ENCODE data around the gene EFNA1. TPM values are rescaled to one million over a fixed set of nuclear protein-coding genes. Genes with fewer than 3 reads are reported as not detected.

Gene EFNA1
- total and polyA plus RNA-seq, 2 of the 13 experiments (the other 11 are each of a cell fraction or from before 2014, with no cell fraction given) = 81.8 to 874 TPM

GRCh38 chr1:155139895-155140629 lies 12.4 kb downstream of the EFNA1 start, which contains the start of gene DPM3 (continued):
- TF ChIP-seq, protein P1, sequence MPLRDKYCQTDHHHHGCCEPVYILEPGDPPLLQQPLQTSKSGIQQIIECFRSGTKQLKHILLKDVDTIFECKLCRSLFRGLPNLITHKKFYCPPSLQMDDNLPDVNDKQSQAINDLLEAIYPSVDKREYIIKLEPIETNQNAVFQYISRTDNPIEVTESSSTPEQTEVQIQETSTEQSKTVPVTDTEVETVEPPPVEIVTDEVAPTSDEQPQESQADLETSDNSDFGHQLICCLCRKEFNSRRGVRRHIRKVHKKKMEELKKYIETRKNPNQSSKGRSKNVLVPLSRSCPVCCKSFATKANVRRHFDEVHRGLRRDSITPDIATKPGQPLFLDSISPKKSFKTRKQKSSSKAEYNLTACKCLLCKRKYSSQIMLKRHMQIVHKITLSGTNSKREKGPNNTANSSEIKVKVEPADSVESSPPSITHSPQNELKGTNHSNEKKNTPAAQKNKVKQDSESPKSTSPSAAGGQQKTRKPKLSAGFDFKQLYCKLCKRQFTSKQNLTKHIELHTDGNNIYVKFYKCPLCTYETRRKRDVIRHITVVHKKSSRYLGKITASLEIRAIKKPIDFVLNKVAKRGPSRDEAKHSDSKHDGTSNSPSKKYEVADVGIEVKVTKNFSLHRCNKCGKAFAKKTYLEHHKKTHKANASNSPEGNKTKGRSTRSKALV (CRISPR knock-in tag; IDR thresholded peaks at IDR 0.05) = no peak
- TF ChIP-seq ZMAT5 (CRISPR knock-in tag; IDR thresholded peaks at IDR 0.05; ENCODE audit: borderline replicate concordance, low read depth) (no peak), ZBTB37 (CRISPR knock-in tag; IDR thresholded peaks at IDR 0.05) (no peak), CHCHD3 (CRISPR knock-in tag; IDR thresholded peaks at IDR 0.05) (no peak), TCF12 (IDR thresholded peaks at IDR 0.05) (no peak), TCF12 (CRISPR knock-in tag; IDR thresholded peaks at IDR 0.05) (no peak), NKX3-1 (CRISPR knock-in tag; IDR thresholded peaks at IDR 0.05) (no peak), GTF3A (CRISPR knock-in tag; conservative IDR thresholded peaks at IDR 0.05) (no peak), ZBTB8A (CRISPR knock-in tag; IDR thresholded peaks at IDR 0.05; ENCODE audit: borderline replicate concordance, low read depth) (no peak), ZFP36L2 (CRISPR knock-in tag; IDR thresholded peaks at IDR 0.05) (no peak), CREB1 (IDR thresholded peaks at IDR 0.05) (no peak), CREB1 (CRISPR knock-in tag; IDR thresholded peaks at IDR 0.05) (peak; percentile 53), ZFYVE20 (CRISPR knock-in tag; IDR thresholded peaks at IDR 0.05; ENCODE audit: borderline replicate concordance, low read depth) (no peak), ZNF205 (CRISPR knock-in tag; IDR thresholded peaks at IDR 0.05) (peak; percentile 64; the same call in 1 of the 2 replicates), KLF13 (CRISPR knock-in tag; IDR thresholded peaks at IDR 0.05) (no peak), ZBTB20 (CRISPR knock-in tag; IDR thresholded peaks at IDR 0.05; ENCODE audit: borderline replicate concordance, low read depth) (peak; percentile 57; the same call in 1 of the 2 replicates), AGO2 (optimal IDR thresholded peaks at IDR 0.05; ENCODE audit: low read depth, low read length) (peak; percentile 83), RBFOX2 (IDR thresholded peaks at IDR 0.05; ENCODE audit: low read depth, low read length) (peak; percentile 84), ZNF761 (CRISPR knock-in tag; conservative IDR thresholded peaks at IDR 0.05) (no peak), RXRB (CRISPR knock-in tag; IDR thresholded peaks at IDR 0.05; ENCODE audit: borderline replicate concordance) (0 out of 2 replicates have a peak, but pooled peaks have one; percentile 23)
- TF ChIP-seq, protein P2, sequence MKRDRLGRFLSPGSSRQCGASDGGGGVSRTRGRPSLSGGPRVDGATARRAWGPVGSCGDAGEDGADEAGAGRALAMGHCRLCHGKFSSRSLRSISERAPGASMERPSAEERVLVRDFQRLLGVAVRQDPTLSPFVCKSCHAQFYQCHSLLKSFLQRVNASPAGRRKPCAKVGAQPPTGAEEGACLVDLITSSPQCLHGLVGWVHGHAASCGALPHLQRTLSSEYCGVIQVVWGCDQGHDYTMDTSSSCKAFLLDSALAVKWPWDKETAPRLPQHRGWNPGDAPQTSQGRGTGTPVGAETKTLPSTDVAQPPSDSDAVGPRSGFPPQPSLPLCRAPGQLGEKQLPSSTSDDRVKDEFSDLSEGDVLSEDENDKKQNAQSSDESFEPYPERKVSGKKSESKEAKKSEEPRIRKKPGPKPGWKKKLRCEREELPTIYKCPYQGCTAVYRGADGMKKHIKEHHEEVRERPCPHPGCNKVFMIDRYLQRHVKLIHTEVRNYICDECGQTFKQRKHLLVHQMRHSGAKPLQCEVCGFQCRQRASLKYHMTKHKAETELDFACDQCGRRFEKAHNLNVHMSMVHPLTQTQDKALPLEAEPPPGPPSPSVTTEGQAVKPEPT (CRISPR knock-in tag; IDR thresholded peaks at IDR 0.05; ENCODE audit: low read depth) = no peak
- TF ChIP-seq, protein P3, sequence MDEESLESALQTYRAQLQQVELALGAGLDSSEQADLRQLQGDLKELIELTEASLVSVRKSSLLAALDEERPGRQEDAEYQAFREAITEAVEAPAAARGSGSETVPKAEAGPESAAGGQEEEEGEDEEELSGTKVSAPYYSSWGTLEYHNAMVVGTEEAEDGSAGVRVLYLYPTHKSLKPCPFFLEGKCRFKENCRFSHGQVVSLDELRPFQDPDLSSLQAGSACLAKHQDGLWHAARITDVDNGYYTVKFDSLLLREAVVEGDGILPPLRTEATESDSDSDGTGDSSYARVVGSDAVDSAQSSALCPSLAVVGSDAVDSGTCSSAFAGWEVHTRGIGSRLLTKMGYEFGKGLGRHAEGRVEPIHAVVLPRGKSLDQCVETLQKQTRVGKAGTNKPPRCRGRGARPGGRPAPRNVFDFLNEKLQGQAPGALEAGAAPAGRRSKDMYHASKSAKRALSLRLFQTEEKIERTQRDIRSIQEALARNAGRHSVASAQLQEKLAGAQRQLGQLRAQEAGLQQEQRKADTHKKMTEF (CRISPR knock-in tag; IDR thresholded peaks at IDR 0.05) = peak; percentile 65

All from HepG2 (cell line).